Esophagus squamous epithelium (tissue), 5 donors: ENCODE data around the gene APC. TPM values are rescaled to one million over a fixed set of nuclear protein-coding genes. Genes with fewer than 3 reads are reported as not detected.

Experiments used
- DNase-seq: peaks from one replicate; lab custom pipeline; 2025; lab: John Stamatoyannopoulos, UW
- H3K27ac ChIP-seq, 4 donors: fragments of 200-600 bp; sonication (generic); one replicate each; pipeline ENCODE4 v1.5.1; 2016 to 2019; ENCODE audit warnings: mild to moderate bottlenecking in 1 of 4
- H3K27me3 ChIP-seq, 4 donors: fragments of 200-600 bp; sonication (generic); 1 replicate in 3 of 4; 2 replicates in 1 of 4; pipeline versions ENCODE4 v1.5.1 to v1.6.0; 2017 to 2021; ENCODE audit warnings: antibody characterized with exemption in 1 of 4
- H3K36me3 ChIP-seq, 3 donors: fragments of 200-600 bp; sonication (generic); one replicate each; pipeline ENCODE4 v1.5.1; 2016 to 2019
- H3K4me1 ChIP-seq, 3 donors: fragments of 200-600 bp; sonication (generic); one replicate each; pipeline ENCODE4 v1.5.1; 2017 to 2019
- H3K4me3 ChIP-seq, 4 donors: fragments of 200-600 bp; sonication (generic); 1 replicate in 3 of 4; 2 replicates in 1 of 4; pipeline ENCODE4 v1.5.1; 2016 to 2019; ENCODE audit warnings: mild to moderate bottlenecking in 2 of 4, moderate library complexity in 1 of 4
- H3K9me3 ChIP-seq, 3 donors: fragments of 200-600 bp; sonication (generic); one replicate each; pipeline ENCODE4 v1.5.1; 2016 to 2019
- POLR2A ChIP-seq, 4 donors: fragments of 450-650 bp; IDR thresholded peaks; one replicate each; pipeline ENCODE4 v1.6.1; 2017; ENCODE audit warnings: antibody characterized with exemption in 4 of 4, mild to moderate bottlenecking in 4 of 4, moderate library complexity in 3 of 4
- WGBS, 2 donors: methylation state at CpG; one replicate each; pipeline ENCODE4 v1.1.5; 2018; 5-methylcytosine and 5-hydroxymethylcytosine counted together
- intact Hi-C: fragments of 100-400 bp; cut with DNase I; formaldehyde crosslinking; loops from one replicate; pipeline ENCODE4 v1.15.0; 2022
- total RNA-seq, 4 donors: library from RNA; depleted of rRNA; stranded (reverse); fragments of >200 nt; gene quantifications; one replicate each; pipeline ENCODE4 v1.1.0, GENCODE V29; 2016
- TF ChIP-seq, protein P1 (sequence below), 6 experiments: fragments of 450-650 bp in 4 of 6; fragments of 200-600 bp in 2 of 6; sonication (generic) in 2 of 6; IDR thresholded peaks; one replicate each; pipeline ENCODE4 v1.5.1; 2016 to 2019; ENCODE audit warnings: antibody characterized with exemption in 6 of 6, mild to moderate bottlenecking in 4 of 6, moderate library complexity in 4 of 6
- donor health status: DM: yes; HTN: yes; CAD: no.

The APC gene
- total RNA-seq, 4 donors from 2014 or later: 34.7 to 75.0 (median 58.1) TPM

DNA sequence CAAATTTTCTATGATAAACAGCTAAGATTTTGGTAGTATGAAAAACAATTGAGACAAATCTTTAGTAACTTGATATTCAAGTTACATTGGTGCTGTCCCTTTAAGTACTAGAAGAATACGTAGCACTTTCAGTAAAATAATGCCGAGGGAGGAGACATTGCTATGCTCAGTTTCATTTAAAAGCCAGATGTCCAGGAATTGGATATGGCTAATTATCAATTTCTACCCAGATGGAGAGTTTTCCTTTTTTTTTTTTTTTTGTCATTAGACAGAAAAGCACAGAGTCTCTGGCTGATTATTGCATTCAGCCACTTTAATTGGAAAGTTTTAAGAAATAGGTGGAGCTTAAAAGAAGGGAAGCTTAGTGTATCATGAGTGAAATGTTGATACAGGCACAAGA, 40.4 kb upstream of the APC start:
- no peaks in the 10 kb centered on the region for H3K9me3 ChIP-seq

DNA sequence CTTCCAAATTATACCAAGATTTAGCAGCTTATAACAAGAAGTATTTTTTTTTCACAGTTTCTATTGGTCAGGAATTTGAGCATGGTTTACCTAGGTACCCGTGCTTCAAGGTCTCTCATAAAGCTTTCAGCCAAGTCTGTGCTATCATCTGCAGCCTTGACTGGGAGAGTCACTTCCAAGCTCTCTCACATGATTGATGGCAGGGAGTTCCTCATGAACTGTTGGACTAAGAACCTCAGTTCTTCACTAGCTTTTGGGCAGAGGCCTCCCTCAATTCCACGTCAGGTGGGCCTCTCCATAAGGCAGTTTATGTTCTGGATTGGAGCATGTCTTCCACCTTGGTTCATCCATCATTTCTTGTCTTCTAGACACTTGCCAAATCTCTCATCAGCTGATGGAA, 39.9 kb upstream of the APC start:
- Histone ChIP-seq H3K27me3 (no peaks in the 10 kb centered on the region), H3K4me3 (no peak overlapping the region), H3K36me3 (no peaks in the 10 kb centered on the region), H3K27ac (no peak overlapping the region), H3K9me3 (no peaks in the 10 kb centered on the region), H3K4me1 (no peaks in the 10 kb centered on the region)
- TF ChIP-seq POLR2A (IDR thresholded peaks at IDR 0.05): no peak
- TF ChIP-seq, protein P1, sequence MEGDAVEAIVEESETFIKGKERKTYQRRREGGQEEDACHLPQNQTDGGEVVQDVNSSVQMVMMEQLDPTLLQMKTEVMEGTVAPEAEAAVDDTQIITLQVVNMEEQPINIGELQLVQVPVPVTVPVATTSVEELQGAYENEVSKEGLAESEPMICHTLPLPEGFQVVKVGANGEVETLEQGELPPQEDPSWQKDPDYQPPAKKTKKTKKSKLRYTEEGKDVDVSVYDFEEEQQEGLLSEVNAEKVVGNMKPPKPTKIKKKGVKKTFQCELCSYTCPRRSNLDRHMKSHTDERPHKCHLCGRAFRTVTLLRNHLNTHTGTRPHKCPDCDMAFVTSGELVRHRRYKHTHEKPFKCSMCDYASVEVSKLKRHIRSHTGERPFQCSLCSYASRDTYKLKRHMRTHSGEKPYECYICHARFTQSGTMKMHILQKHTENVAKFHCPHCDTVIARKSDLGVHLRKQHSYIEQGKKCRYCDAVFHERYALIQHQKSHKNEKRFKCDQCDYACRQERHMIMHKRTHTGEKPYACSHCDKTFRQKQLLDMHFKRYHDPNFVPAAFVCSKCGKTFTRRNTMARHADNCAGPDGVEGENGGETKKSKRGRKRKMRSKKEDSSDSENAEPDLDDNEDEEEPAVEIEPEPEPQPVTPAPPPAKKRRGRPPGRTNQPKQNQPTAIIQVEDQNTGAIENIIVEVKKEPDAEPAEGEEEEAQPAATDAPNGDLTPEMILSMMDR (IDR thresholded peaks at IDR 0.05): no peak
- WGBS, 2 donors: 61 to 77% methylated on average over 2 of the region's 2 CpGs
- no peak for DNase-seq
- intact Hi-C loops: no loop called here

More for the DNA sequence above, 40.4 kb upstream of the APC start:
- WGBS, 2 donors: 30 to 42% methylated on average over 2 of the region's 2 CpGs
- Histone ChIP-seq H3K36me3 (no peaks in the 10 kb centered on the region), H3K4me1 (no peaks in the 10 kb centered on the region), H3K4me3 (no peak overlapping the region), H3K27ac (no peak overlapping the region), H3K27me3 (no peaks in the 10 kb centered on the region)
- intact Hi-C loops: no loop called here
- TF ChIP-seq POLR2A (IDR thresholded peaks at IDR 0.05): no peak
- TF ChIP-seq, protein P1 (IDR thresholded peaks at IDR 0.05): no peak
- DNase-seq: no peak

DNA sequence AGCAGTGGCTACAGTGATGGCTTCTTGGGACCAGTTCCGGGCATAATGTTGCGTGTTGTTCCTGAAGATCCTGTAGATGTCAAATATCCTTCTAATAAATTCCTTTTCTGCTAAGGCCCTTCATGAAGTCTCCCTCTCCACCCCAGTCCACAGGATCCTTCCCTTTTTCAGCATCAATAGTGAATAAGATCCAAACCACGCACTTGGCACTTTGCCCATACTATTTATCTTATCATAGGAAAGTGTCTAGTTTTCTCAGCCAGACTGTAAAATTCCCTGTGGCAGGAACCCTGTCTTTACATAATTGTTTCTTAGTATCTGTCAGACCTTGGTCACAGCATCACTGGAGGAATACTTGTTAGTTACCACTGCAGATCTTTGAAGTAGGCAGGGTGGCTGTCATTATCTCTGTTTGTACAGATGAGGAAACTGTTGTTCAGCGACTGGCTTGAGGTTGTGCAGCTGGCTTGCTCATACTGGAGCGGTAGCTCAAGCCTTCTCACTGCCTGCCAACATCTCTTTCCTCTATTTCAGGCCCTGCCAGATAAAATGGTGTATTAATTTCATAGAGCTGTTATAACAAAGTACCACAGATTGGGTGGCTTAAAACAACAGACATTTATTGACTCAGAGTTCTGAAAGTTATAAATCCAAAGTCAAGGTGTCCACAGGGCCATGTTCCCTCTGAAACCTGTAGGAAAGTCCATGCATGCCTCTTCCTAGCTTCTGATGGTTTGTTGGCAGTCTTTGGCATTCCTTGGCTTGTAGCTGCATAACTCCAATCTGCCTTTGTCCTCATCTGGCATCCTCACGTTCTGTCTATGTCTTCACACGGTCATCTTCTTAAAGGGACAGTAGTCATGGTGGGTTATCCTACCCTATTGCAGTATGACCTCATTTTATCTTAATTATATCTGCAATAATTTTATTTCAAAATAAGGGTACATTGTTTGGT, 33.5 kb upstream of the APC start:
- Histone ChIP-seq H3K27ac (peak overlapping the region in 2 of 4 donors; percentile 38 to 47), H3K36me3 (no peaks in the 10 kb centered on the region)

DNA sequence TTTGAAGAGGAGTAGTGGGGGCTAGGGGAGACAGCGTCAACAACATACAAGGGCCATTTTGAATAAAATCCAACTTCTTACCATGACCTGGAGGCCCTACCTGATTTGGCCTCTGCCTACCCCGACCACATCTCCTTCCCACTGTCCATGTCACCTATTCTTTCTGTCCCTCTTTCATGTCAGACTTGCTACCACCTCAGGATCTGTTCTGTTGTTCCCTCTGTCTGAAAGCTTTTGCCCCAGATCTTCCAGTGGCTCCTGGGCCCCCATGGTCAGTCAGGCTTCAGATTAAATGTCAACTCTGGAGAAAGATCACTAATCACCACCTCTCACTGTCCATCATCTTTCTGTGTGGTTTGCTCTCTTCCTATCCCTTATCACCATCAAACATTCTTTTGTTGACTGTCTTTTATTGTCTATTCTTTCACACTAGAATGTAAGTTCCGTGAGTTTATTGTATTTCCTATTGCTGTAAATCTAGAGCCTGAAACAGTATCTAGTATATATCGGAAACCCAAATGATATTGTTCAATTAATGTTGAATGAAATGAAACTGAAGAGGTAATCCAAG, 31.2 kb upstream of the APC start:
- TF ChIP-seq POLR2A (IDR thresholded peaks at IDR 0.05): no peak
- TF ChIP-seq, protein P1 (IDR thresholded peaks at IDR 0.05): no peak
- Histone ChIP-seq H3K27ac (peak overlapping the region in 3 of 4 donors; percentile 94 to 97 (median 96)), H3K36me3 (no peaks in the 10 kb centered on the region), H3K9me3 (no peaks in the 10 kb centered on the region), H3K27me3 (no peaks in the 10 kb centered on the region), H3K4me3 (peak overlapping the region; percentile 84 to 97 (median 86)), H3K4me1 (peaks cover 14 to 49% (median 17%) of the 10 kb centered on the region in 3 donors)
- DNase-seq: no peak
- intact Hi-C loops: no loop called here
- 90 to 91% methylated on average over 4 of the region's 4 CpGs for WGBS, 2 donors

More for the DNA sequence above, 33.5 kb upstream of the APC start:
- peaks cover 5 to 27% (median 8%) of the 10 kb centered on the region in 3 donors for H3K4me1 ChIP-seq
- TF ChIP-seq, protein P1 (IDR thresholded peaks at IDR 0.05): no peak
- TF ChIP-seq POLR2A (IDR thresholded peaks at IDR 0.05): no peak
- WGBS, 2 donors: 33 to 40% methylated on average over 6 to 7 of the region's 7 CpGs
- intact Hi-C loops: no loop called here
- no peak overlapping the region for H3K4me3 ChIP-seq
- no peaks in the 10 kb centered on the region for H3K27me3 ChIP-seq
- no peaks in the 10 kb centered on the region for H3K9me3 ChIP-seq
- no peak for DNase-seq
